HepG2 (cell line): ENCODE results near the gene RNASE7. TPM values are rescaled to one million over a fixed set of nuclear protein-coding genes. Genes with fewer than 3 reads are reported as not detected.

Experiments used
- CEBPZ ChIP-seq: IDR thresholded peaks from 2 replicates; pipeline ENCODE4 v1.6.1; 2012; ENCODE audit warnings: low read length, improper control_type of control experiment
- FOXO1 ChIP-seq: sonication (generic); formaldehyde crosslinking; IDR thresholded peaks from 2 replicates; pipeline ENCODE4 v1.4.0; 2020; ENCODE audit warnings: missing genetic modification reagents
- HOXA9 ChIP-seq: sonication (generic); formaldehyde crosslinking; IDR thresholded peaks from 2 replicates; pipeline ENCODE4 v1.8.1; 2022; ENCODE audit warnings: missing genetic modification reagents, mild to moderate bottlenecking, moderate library complexity, borderline replicate concordance
- KDM5A ChIP-seq: fragments of 200-600 bp; sonication (generic); IDR thresholded peaks from 2 replicates; pipeline ENCODE4 v1.7.0; 2018; ENCODE audit warnings: antibody characterized with exemption, mild to moderate bottlenecking, low read length, borderline replicate concordance
- KDM6A ChIP-seq: IDR thresholded peaks from 2 replicates; pipeline ENCODE4 v1.6.1; 2016; ENCODE audit warnings: low read depth
- LBX2 ChIP-seq: sonication (generic); formaldehyde crosslinking; IDR thresholded peaks from 2 replicates; pipeline ENCODE4 v1.5.0; 2020; ENCODE audit warnings: missing genetic modification reagents, mild to moderate bottlenecking, borderline replicate concordance
- NBN ChIP-seq: fragments of 450-650 bp; conservative IDR thresholded peaks from 2 replicates; pipeline ENCODE4 v1.6.1; 2017
- POGZ ChIP-seq: sonication (generic); formaldehyde crosslinking; IDR thresholded peaks from 2 replicates; pipeline ENCODE4 v1.4.0; 2020; ENCODE audit warnings: mild to moderate bottlenecking, missing genetic modification reagents
- RXRA ChIP-seq: sonication (generic); formaldehyde crosslinking; IDR thresholded peaks from 2 replicates; pipeline ENCODE4 v1.5.1; 2020; ENCODE audit warnings: missing genetic modification reagents
- ZBTB2 ChIP-seq: sonication (generic); formaldehyde crosslinking; IDR thresholded peaks from 2 replicates; pipeline ENCODE4 v1.8.0; 2022; ENCODE audit warnings: low read depth, missing genetic modification reagents
- ZNF17 ChIP-seq: sonication (generic); formaldehyde crosslinking; IDR thresholded peaks from 2 replicates; pipeline ENCODE4 v1.5.0; 2020; ENCODE audit warnings: mild to moderate bottlenecking, missing genetic modification reagents
- ZNF362 ChIP-seq: sonication (generic); formaldehyde crosslinking; IDR thresholded peaks from 2 replicates; pipeline ENCODE4 v1.4.0; 2020; ENCODE audit warnings: missing genetic modification reagents, mild to moderate bottlenecking, borderline replicate concordance
- ZNF513 ChIP-seq: sonication (generic); formaldehyde crosslinking; conservative IDR thresholded peaks from 2 replicates; pipeline ENCODE4 v1.5.0; 2020; ENCODE audit warnings: missing genetic modification reagents
- ZNF549 ChIP-seq: sonication (generic); formaldehyde crosslinking; IDR thresholded peaks from 2 replicates; pipeline ENCODE4 v1.5.0; 2020; ENCODE audit warnings: missing genetic modification reagents
- ZNF605 ChIP-seq: sonication (generic); formaldehyde crosslinking; IDR thresholded peaks from 2 replicates; pipeline ENCODE4 v1.8.0; 2022; ENCODE audit warnings: mild to moderate bottlenecking, missing genetic modification reagents
- ZNF772 ChIP-seq: sonication (generic); formaldehyde crosslinking; IDR thresholded peaks from 2 replicates; pipeline ENCODE4 v1.5.0; 2020; ENCODE audit warnings: mild to moderate bottlenecking, missing genetic modification reagents
- ZNF784 ChIP-seq: sonication (generic); formaldehyde crosslinking; IDR thresholded peaks from 2 replicates; pipeline ENCODE4 v1.5.1; 2020; ENCODE audit warnings: missing genetic modification reagents, mild to moderate bottlenecking, borderline replicate concordance
- polyA plus RNA-seq, 8 experiments: library from polyadenylated mRNA; depleted of rRNA in 3 of 8; stranded (reverse) in 7 of 8; unstranded in 1 of 8; fragments of >200 nt; fragmentation: Illumina TruSeq in 4 of 8; extraction: Trizol in 4 of 8; gene quantifications; 2 replicates each; pipeline versions ENCODE4 v1.2.1 to v1.2.3, GENCODE V29; 2011 to 2016; ENCODE audit warnings: low read depth in 4 of 8, missing spikeins in 1 of 8, mixed read lengths in 1 of 8; ENCODE audit not compliant: insufficient read depth in 1 of 8
- total RNA-seq, 5 experiments: library from RNA; depleted of rRNA; stranded (reverse); fragments of >200 nt; fragmentation: Illumina TruSeq; extraction: Trizol; gene quantifications; 2 replicates each; pipeline ENCODE4 v1.2.3, GENCODE V29; 2016; ENCODE audit warnings: low read depth in 1 of 5

Gene RNASE7
- total and polyA plus RNA-seq, 2 of the 13 experiments (the other 11 are each of a cell fraction or from before 2014, with no cell fraction given) = 0.04 TPM; not detected in 1

- TF ChIP-seq ZBTB2 (no peak; the same call in 1 of the 2 replicates), NBN (no peak), ZNF605 (CRISPR knock-in tag) (0 out of 2 replicates have a peak, but pooled peaks have one; percentile 6), ZNF513 (no peak), KDM5A (no peak), ZNF784 (CRISPR knock-in tag) (no peak), RXRA (CRISPR knock-in tag) (no peak), LBX2 (CRISPR knock-in tag) (peak; percentile 52; the same call in 1 of the 2 replicates), CEBPZ (no peak), POGZ (CRISPR knock-in tag) (no peak), KDM6A (CRISPR knock-in tag) (no peak), ZNF549 (CRISPR knock-in tag) (no peak), FOXO1 (CRISPR knock-in tag) (no peak), ZNF17 (CRISPR knock-in tag) (no peak), ZNF772 (no peak), HOXA9 (CRISPR knock-in tag) (peak; percentile 66; the same call in 1 of the 2 replicates), ZNF362 (CRISPR knock-in tag) (no peak)
Measured at GRCh38 chr14:21091821-21092272, 49.7 kb downstream of the RNASE7 start (continued).
